ENCODE data around the gene PRM2. TPM values are rescaled to one million over a fixed set of nuclear protein-coding genes. Genes with fewer than 3 reads are reported as not detected.

PRM2 gene
- not detected for total RNA-seq

GRCh38 chr16:11276143-11276895 is at the start of gene PRM2:
PRM2 (minus strand) TSS chr16:11276480; CDS start chr16:11276370, 110 bp downstream.
- ChIA-PET POLR2A (no interaction called here), CTCF (no interaction called here)
- H3K4me1 Mint-ChIP-seq (ENCODE audit: low read depth), result peaks cover 12% of the 10 kb centered on the region
- no peaks in the 10 kb centered on the region for H3K9me3 Mint-ChIP-seq (ENCODE audit: insufficient read depth)
- H3K36me3 Mint-ChIP-seq (ENCODE audit: low read depth), result no peaks in the 10 kb centered on the region
- ATAC-seq (no peak), DNase-seq (no peak)
- no peak within 1 kb of the TSS for H3K4me3 Mint-ChIP-seq
- H3K27me3 Mint-ChIP-seq (ENCODE audit: low read depth), result no peaks in the 10 kb centered on the region
- H3K27ac Mint-ChIP-seq, result no peak within 1 kb of the TSS

- ChIA-PET POLR2A (interaction anchor here (1.2 to 2.4 kb wide), 2 partner anchors 14 to 70 kb away, joined by 3 to 6 read pairs; partner anchors contain the start of gene SOCS1), CTCF (interaction anchor here (1.0 kb wide), 1 partner anchor 13 kb away, joined by 6 read pairs; no protein-coding TSS in a partner anchor)
- DNase-seq, result peak; percentile 46
- Mint-ChIP-seq H3K4me1 (ENCODE audit: low read depth) (peaks cover 70% of the 10 kb centered on the region), H3K27ac (peak overlapping the region; percentile 45), H3K36me3 (ENCODE audit: low read depth) (peaks cover 7% of the 10 kb centered on the region), H3K9me3 (ENCODE audit: insufficient read depth) (no peaks in the 10 kb centered on the region), H3K4me3 (no peak overlapping the region), H3K27me3 (ENCODE audit: low read depth) (no peaks in the 10 kb centered on the region)
- peak; percentile 65 for ATAC-seq
Observed at GRCh38 chr16:11325404-11326083, 49.3 kb upstream of the PRM2 start.

- no peaks in the 10 kb centered on the region for H3K9me3 Mint-ChIP-seq (ENCODE audit: insufficient read depth)
- no peak for ATAC-seq
- H3K27ac Mint-ChIP-seq, result peak overlapping the region; percentile 63
Observed at GRCh38 chr16:11323551-11324336, 47.5 kb upstream of the PRM2 start.

GRCh38 chr16:11322823-11323222 is 46.5 kb upstream of the PRM2 start:
- Mint-ChIP-seq H3K36me3 (ENCODE audit: low read depth) (peaks cover 9% of the 10 kb centered on the region), H3K27me3 (ENCODE audit: low read depth) (no peaks in the 10 kb centered on the region), H3K4me1 (ENCODE audit: low read depth) (peaks cover 59% of the 10 kb centered on the region), H3K9me3 (ENCODE audit: insufficient read depth) (no peaks in the 10 kb centered on the region), H3K27ac (peak overlapping the region; percentile 78), H3K4me3 (no peak overlapping the region)
- DNase-seq, result no peak
- no peak for ATAC-seq
- ChIA-PET CTCF (no interaction called here), POLR2A (no interaction called here)

More at GRCh38 chr16:11323551-11324336, 47.5 kb upstream of the PRM2 start:
- ChIA-PET POLR2A (interaction anchor here (2.4 kb wide), 1 partner anchor 68 kb away, joined by 6 read pairs; the partner anchor contains the start of gene SOCS1), CTCF (interaction anchor here (1.2 kb wide), 1 partner anchor 67 kb away, joined by 4 read pairs; the partner anchor contains the start of gene SOCS1)
- H3K4me3 Mint-ChIP-seq, result no peak overlapping the region
- H3K27me3 Mint-ChIP-seq (ENCODE audit: low read depth), result no peaks in the 10 kb centered on the region
- peaks cover 9% of the 10 kb centered on the region for H3K36me3 Mint-ChIP-seq (ENCODE audit: low read depth)
- H3K4me1 Mint-ChIP-seq (ENCODE audit: low read depth), result peaks cover 63% of the 10 kb centered on the region
- DNase-seq, result no peak

- H3K36me3 Mint-ChIP-seq (ENCODE audit: low read depth), result peaks cover 2% of the 10 kb centered on the region
- no peaks in the 10 kb centered on the region for H3K27me3 Mint-ChIP-seq (ENCODE audit: low read depth)
- H3K9me3 Mint-ChIP-seq (ENCODE audit: insufficient read depth), result no peaks in the 10 kb centered on the region
- H3K4me3 Mint-ChIP-seq, result no peak overlapping the region
- peaks cover 51% of the 10 kb centered on the region for H3K4me1 Mint-ChIP-seq (ENCODE audit: low read depth)
- ATAC-seq (no peak), DNase-seq (no peak)
- H3K27ac Mint-ChIP-seq, result no peak overlapping the region
- ChIA-PET POLR2A (no interaction called here), CTCF (interaction anchor here (1.5 kb wide), 1 partner anchor 35 kb away, joined by 4 read pairs; no protein-coding TSS in a partner anchor)
Observed at GRCh38 chr16:11321662-11322061, 45.4 kb upstream of the PRM2 start.

- Mint-ChIP-seq H3K4me3 (no peak overlapping the region), H3K27ac (no peak overlapping the region), H3K27me3 (ENCODE audit: low read depth) (no peaks in the 10 kb centered on the region), H3K4me1 (ENCODE audit: low read depth) (peaks cover 47% of the 10 kb centered on the region), H3K36me3 (ENCODE audit: low read depth) (peaks cover 2% of the 10 kb centered on the region), H3K9me3 (ENCODE audit: insufficient read depth) (no peaks in the 10 kb centered on the region)
- POLR2A ChIA-PET, result no interaction called here
- DNase-seq, result no peak
- ATAC-seq, result no peak
- CTCF ChIA-PET, result interaction anchor here (1.5 kb wide), 1 partner anchor 36 kb away, joined by 4 read pairs; no protein-coding TSS in a partner anchor
Observed at GRCh38 chr16:11320170-11320569, 43.9 kb upstream of the PRM2 start.

GRCh38 chr16:11319529-11320146 is 43.4 kb upstream of the PRM2 start:
- H3K4me1 Mint-ChIP-seq (ENCODE audit: low read depth), result peaks cover 46% of the 10 kb centered on the region
- H3K9me3 Mint-ChIP-seq (ENCODE audit: insufficient read depth), result no peaks in the 10 kb centered on the region
- H3K36me3 Mint-ChIP-seq (ENCODE audit: low read depth), result peaks cover 2% of the 10 kb centered on the region
- no peak overlapping the region for H3K4me3 Mint-ChIP-seq
- H3K27me3 Mint-ChIP-seq (ENCODE audit: low read depth), result no peaks in the 10 kb centered on the region
- no peak for ATAC-seq
- POLR2A ChIA-PET, result interaction anchor here (2.0 kb wide), 1 partner anchor 13 kb away, joined by 8 read pairs; no protein-coding TSS in a partner anchor
- no peak for DNase-seq
- peak overlapping the region; percentile 25 for H3K27ac Mint-ChIP-seq
- CTCF ChIA-PET, result no interaction called here

- Mint-ChIP-seq H3K4me1 (ENCODE audit: low read depth) (peaks cover 50% of the 10 kb centered on the region), H3K27ac (no peak overlapping the region), H3K4me3 (no peak overlapping the region), H3K27me3 (ENCODE audit: low read depth) (no peaks in the 10 kb centered on the region), H3K36me3 (ENCODE audit: low read depth) (peaks cover 2% of the 10 kb centered on the region), H3K9me3 (ENCODE audit: insufficient read depth) (no peaks in the 10 kb centered on the region)
- DNase-seq (no peak), ATAC-seq (no peak)
- POLR2A ChIA-PET, result interaction anchor here (2.0 kb wide), 1 partner anchor 14 kb away, joined by 8 read pairs; no protein-coding TSS in a partner anchor
- CTCF ChIA-PET, result no interaction called here
Observed at GRCh38 chr16:11318817-11319216, 42.5 kb upstream of the PRM2 start.

- ChIA-PET POLR2A (no interaction called here), CTCF (no interaction called here)
- no peak for ATAC-seq
- no peak overlapping the region for H3K4me3 Mint-ChIP-seq
- DNase-seq, result no peak
- no peaks in the 10 kb centered on the region for H3K27me3 Mint-ChIP-seq (ENCODE audit: low read depth)
- peaks cover 2% of the 10 kb centered on the region for H3K36me3 Mint-ChIP-seq (ENCODE audit: low read depth)
- peaks cover 61% of the 10 kb centered on the region for H3K4me1 Mint-ChIP-seq (ENCODE audit: low read depth)
- H3K27ac Mint-ChIP-seq, result no peak overlapping the region
- no peaks in the 10 kb centered on the region for H3K9me3 Mint-ChIP-seq (ENCODE audit: insufficient read depth)
Observed at GRCh38 chr16:11316331-11317015, 40.2 kb upstream of the PRM2 start.

GRCh38 chr16:11315510-11315909 is 39.2 kb upstream of the PRM2 start:
- no peak overlapping the region for H3K4me3 Mint-ChIP-seq
- no peaks in the 10 kb centered on the region for H3K27me3 Mint-ChIP-seq (ENCODE audit: low read depth)
- H3K27ac Mint-ChIP-seq, result no peak overlapping the region
- peaks cover 2% of the 10 kb centered on the region for H3K36me3 Mint-ChIP-seq (ENCODE audit: low read depth)
- ChIA-PET POLR2A (no interaction called here), CTCF (no interaction called here)
- DNase-seq (no peak), ATAC-seq (no peak)
- peaks cover 70% of the 10 kb centered on the region for H3K4me1 Mint-ChIP-seq (ENCODE audit: low read depth)
- no peaks in the 10 kb centered on the region for H3K9me3 Mint-ChIP-seq (ENCODE audit: insufficient read depth)

- ChIA-PET POLR2A (no interaction called here), CTCF (no interaction called here)
- no peak for ATAC-seq
- Mint-ChIP-seq H3K9me3 (ENCODE audit: insufficient read depth) (no peaks in the 10 kb centered on the region), H3K4me1 (ENCODE audit: low read depth) (peaks cover 74% of the 10 kb centered on the region), H3K36me3 (ENCODE audit: low read depth) (peaks cover 2% of the 10 kb centered on the region), H3K4me3 (no peak overlapping the region), H3K27ac (peak overlapping the region; percentile 10), H3K27me3 (ENCODE audit: low read depth) (no peaks in the 10 kb centered on the region)
- DNase-seq, result no peak
Observed at GRCh38 chr16:11314309-11314894, 38.1 kb upstream of the PRM2 start.

Measured in activated CD8-positive, alpha-beta T cell treated with anti-CD3 and anti-CD28 coated beads, Interleukin-2, amount 10 ng/mL, durations not matched to agents 7 days and 5 days (primary cell).